B cell (primary cell): ENCODE data around the gene PTCD1. TPM values are rescaled to one million over a fixed set of nuclear protein-coding genes. Genes with fewer than 3 reads are reported as not detected.
A peak's percentile ranks its signal among the peaks of the same experiment; 100 is the strongest.
"Not testable (repeated sequence)": the region's sequence is repeated elsewhere in the genome, so short reads cannot be mapped to it uniquely, and the experiment has no call there.

Experiments
- ATAC-seq: fragments of 200-7000 bp; cut with Tn5 transposase; one replicate; pipeline ENCODE4 v1.10.0; 2021; ENCODE audit warnings: low read depth, mild to moderate bottlenecking, moderate number of reproducible peaks, moderate library complexity
- CTCF ChIA-PET: fragments of 350-600 bp; sonication (Branson Sonifier 250); formaldehyde crosslinking; loops from one replicate; lab custom pipeline; 2021; ENCODE audit warnings: antibody characterized with exemption, inconsistent platforms; lab: Charles Lee
- POLR2A ChIA-PET: fragments of 350-600 bp; sonication (Branson Sonifier 250); formaldehyde crosslinking; loops from one replicate; lab custom pipeline; 2021; ENCODE audit warnings: antibody characterized with exemption; lab: Charles Lee
- DNase-seq: peaks from one replicate; pipeline ENCODE4 v3.0.0; 2013
- H2AFZ ChIP-seq: 2 replicates; pipeline ENCODE4 v1.6.1; 2012; ENCODE audit warnings: mild to moderate bottlenecking, low read depth, low read length; ENCODE audit not compliant: insufficient read depth, poor library complexity, severe bottlenecking
- H3K27ac ChIP-seq, 2 donors: 1 replicate in 1 of 2; 2 replicates in 1 of 2; pipeline ENCODE4 v1.5.1; 2012 to 2013; ENCODE audit warnings: low read length in 2 of 2, mild to moderate bottlenecking in 2 of 2, moderate library complexity in 1 of 2
- H3K27me3 ChIP-seq, 4 experiments: fragments of 200-600 bp in 1 of 4; sonication (generic) in 1 of 4; replicated peaks in 1 of 4; 1 replicate in 2 of 4; 2 replicates in 2 of 4; pipeline versions ENCODE4 v1.6.1 to v1.7.0; 2013 to 2016; ENCODE audit warnings: low read length in 3 of 4, mild to moderate bottlenecking in 2 of 4, mixed read lengths in 1 of 4, moderate library complexity in 1 of 4; ENCODE audit not compliant: insufficient read depth in 4 of 4, control insufficient read depth in 3 of 4; ENCODE audit errors: control extremely low read depth in 1 of 4
- H3K36me3 ChIP-seq, 2 experiments: replicated peaks in 1 of 2; 1 replicate in 1 of 2; 2 replicates in 1 of 2; pipeline versions ENCODE4 v1.6.1 to v1.7.1; 2013; ENCODE audit warnings: low read length in 1 of 2; ENCODE audit not compliant: insufficient read depth in 2 of 2, control insufficient read depth in 1 of 2; ENCODE audit errors: control extremely low read depth in 1 of 2, extremely low read depth in 1 of 2
- H3K4me1 ChIP-seq, 2 donors: fragments of 200-600 bp in 1 of 2; sonication (generic) in 1 of 2; 1 replicate in 1 of 2; 2 replicates in 1 of 2; pipeline versions ENCODE4 v1.5.1 to v1.6.1; 2013 to 2017; ENCODE audit warnings: low read length in 2 of 2; ENCODE audit not compliant: control insufficient read depth in 2 of 2, insufficient read depth in 2 of 2
- H3K4me2 ChIP-seq: replicated peaks from 2 replicates; pipeline ENCODE3; 2012; ENCODE audit warnings: mild to moderate bottlenecking, low read depth, low read length; ENCODE audit not compliant: poor library complexity, severe bottlenecking
- H3K4me3 ChIP-seq, 5 experiments: fragments of 200-600 bp in 1 of 5; sonication (generic) in 1 of 5; 1 replicate in 3 of 5; 2 replicates in 2 of 5; pipeline versions ENCODE4 v1.5.1 to v1.7.0; 2011 to 2016; ENCODE audit warnings: low read length in 4 of 5, mild to moderate bottlenecking in 4 of 5, low read depth in 2 of 5, control low read depth in 1 of 5, moderate library complexity in 1 of 5; ENCODE audit not compliant: insufficient read depth in 1 of 5; ENCODE audit errors: control extremely low read depth in 1 of 5, extremely low read depth in 1 of 5
- H3K79me2 ChIP-seq: fragments of 200-600 bp; sonication (generic); one replicate; pipeline ENCODE4 v1.6.0; 2016; ENCODE audit warnings: low read length; ENCODE audit not compliant: control insufficient read depth, insufficient read depth
- H3K9ac ChIP-seq: fragments of 200-600 bp; sonication (generic); 2 replicates; pipeline ENCODE4 v1.6.1; 2017; ENCODE audit warnings: mild to moderate bottlenecking, low read length, moderate library complexity
- H3K9me3 ChIP-seq, 3 donors: one replicate each; pipeline versions ENCODE4 v1.6.1 to v1.7.1; 2013; ENCODE audit warnings: low read length in 2 of 3; ENCODE audit not compliant: control insufficient read depth in 2 of 3, insufficient read depth in 1 of 3; ENCODE audit errors: control extremely low read depth in 1 of 3
- H4K20me1 ChIP-seq: 2 replicates; pipeline ENCODE4 v1.6.0; 2012; ENCODE audit warnings: mild to moderate bottlenecking, low read length; ENCODE audit not compliant: insufficient read depth, control insufficient read depth, poor library complexity, severe bottlenecking
- H3K27ac Mint-ChIP-seq: one replicate; pipeline ENCODE4 v1.8.0; 2021; ENCODE audit warnings: mixed read lengths
- H3K27me3 Mint-ChIP-seq: one replicate; pipeline ENCODE4 v1.8.0; 2021; ENCODE audit warnings: mixed read lengths
- H3K4me1 Mint-ChIP-seq: one replicate; pipeline ENCODE4 v1.8.0; 2021; ENCODE audit warnings: mixed read lengths
- H3K4me3 Mint-ChIP-seq: one replicate; pipeline ENCODE4 v1.8.0; 2021; ENCODE audit warnings: mixed read lengths
- H3K9me3 Mint-ChIP-seq: one replicate; pipeline ENCODE4 v1.8.0; 2022; ENCODE audit warnings: mixed read lengths; ENCODE audit not compliant: insufficient read depth
- CTCF ChIP-seq: fragments of 200-600 bp; IDR thresholded peaks from one replicate; pipeline ENCODE4 v1.8.0; 2022; ENCODE audit warnings: antibody characterized with exemption, mild to moderate bottlenecking
- EZH2 ChIP-seq: IDR thresholded peaks from 2 replicates; pipeline ENCODE4 v1.6.1; 2012; ENCODE audit warnings: borderline replicate concordance, low read depth, mild to moderate bottlenecking, moderate library complexity, low read length; ENCODE audit not compliant: insufficient read depth, poor library complexity, severe bottlenecking
- WGBS: methylation state at CpG from one replicate; pipeline ENCODE4 v1.1.5; 2013; ENCODE audit warnings: missing lambda C conversion rate; ENCODE audit not compliant: insufficient coverage; 5-methylcytosine and 5-hydroxymethylcytosine counted together
- intact Hi-C: fragments of 100-400 bp; cut with micrococcal nuclease; formaldehyde crosslinking; loops from one replicate; pipeline ENCODE4 v1.10.0; 2022
- polyA plus RNA-seq: library from polyadenylated mRNA; depleted of rRNA; stranded (reverse); fragments of >200 nt; gene quantifications from 2 replicates; pipeline ENCODE4 v1.2.3, GENCODE V29; 2012
- total RNA-seq, 2 donors: library from RNA; stranded (reverse); fragments of 120-200 nt in 1 of 2; gene quantifications; 1 replicate in 1 of 2; 2 replicates in 1 of 2; pipeline versions ENCODE4 v1.2.3 to v1.2.4, GENCODE V29; 2013 to 2022

Gene PTCD1
- total and polyA plus RNA-seq, 2 donors (not counting 1 experiment from before 2014, with no cell fraction given), result 9.7 to 14.8 TPM

- intact Hi-C loops, POLR2A ChIA-PET: not testable (repeated sequence)
These were observed 6.7 kb downstream of the PTCD1 start for GRCh38 chr7:99431756-99432540.

GRCh38 chr7:99429756-99430155 is 8.8 kb downstream of the PTCD1 start:
- H3K79me2 ChIP-seq, result no peaks in the 10 kb centered on the region
- H3K27ac ChIP-seq, result no peak overlapping the region
- WGBS, result 97% methylated on average over 8 of the region's 8 CpGs
- no peaks in the 10 kb centered on the region for H3K27me3 ChIP-seq
- H3K9me3 ChIP-seq, result no peaks in the 10 kb centered on the region
- DNase-seq, result no peak
- intact Hi-C loops, result no loop called here
- no peaks in the 10 kb centered on the region for H3K4me1 ChIP-seq
- no peak overlapping the region for H3K4me3 ChIP-seq
- no peak for ATAC-seq
- Mint-ChIP-seq H3K9me3 (no peaks in the 10 kb centered on the region), H3K4me1 (no peaks in the 10 kb centered on the region), H3K27me3 (no peaks in the 10 kb centered on the region), H3K27ac (no peak overlapping the region), H3K4me3 (no peak overlapping the region)
- H3K9ac ChIP-seq, result no peak overlapping the region
- H3K36me3 ChIP-seq, result peaks cover 0 to 41% of the 10 kb centered on the region in 2 experiments
- no peaks in the 10 kb centered on the region for H4K20me1 ChIP-seq
- no peak overlapping the region for H3K4me2 ChIP-seq
- TF ChIP-seq CTCF, result no peak
- no peak for TF ChIP-seq EZH2
- ChIA-PET CTCF (no interaction called here), POLR2A (no interaction called here)
- H2AFZ ChIP-seq, result no peak overlapping the region

More at GRCh38 chr7:99431756-99432540, 6.7 kb downstream of the PTCD1 start:
- H3K36me3 ChIP-seq, result peaks cover 0 to 37% of the 10 kb centered on the region in 2 experiments
- H3K4me1 ChIP-seq, H2AFZ ChIP-seq, H4K20me1 ChIP-seq, H3K4me3 ChIP-seq, H3K4me3 Mint-ChIP-seq, H3K4me1 Mint-ChIP-seq, H3K4me2 ChIP-seq, DNase-seq, H3K27ac ChIP-seq, H3K27me3 Mint-ChIP-seq, CTCF ChIA-PET, H3K9me3 Mint-ChIP-seq, H3K27me3 ChIP-seq, H3K9ac ChIP-seq, H3K9me3 ChIP-seq, ATAC-seq, H3K79me2 ChIP-seq: not testable (repeated sequence)
- peak overlapping the region; percentile 54 for H3K27ac Mint-ChIP-seq
- WGBS, result 100% methylated on average over 12 of the region's 13 CpGs
